HEK293 (cell line): ENCODE measurements around the gene HYLS1.

Source experiments
- CTCF ChIA-PET: fragments of 350-600 bp; formaldehyde crosslinking; extraction: SDS; loops from one replicate; lab custom pipeline; 2021; ENCODE audit warnings: antibody characterized with exemption; lab: Yijun Ruan, JAX
- POLR2A ChIA-PET: fragments of 300-600 bp; formaldehyde crosslinking; extraction: SDS; loops from one replicate; lab custom pipeline; 2020; ENCODE audit warnings: antibody characterized with exemption, inconsistent platforms; lab: Yijun Ruan, JAX
- H3K27ac ChIP-seq: fragments of 200-500 bp; sonication (Bioruptor generic); 2 replicates; pipeline ENCODE4 v1.5.1; 2014; ENCODE audit warnings: low read depth, low read length, control low read depth, inconsistent platforms; ENCODE audit errors: extremely low read depth
- H3K36me3 ChIP-seq, 2 experiments: fragments of 200-500 bp in 1 of 2; sonication (Bioruptor generic) in 1 of 2; 1 replicate in 1 of 2; 2 replicates in 1 of 2; pipeline ENCODE4 v1.5.1; 2014 to 2017; ENCODE audit warnings: inconsistent platforms in 2 of 2, low read length in 2 of 2; ENCODE audit not compliant: control insufficient read depth in 2 of 2, insufficient read depth in 1 of 2
- H3K4me1 ChIP-seq: fragments of 200-500 bp; sonication (Bioruptor generic); 2 replicates; pipeline ENCODE4 v1.5.1; 2014; ENCODE audit warnings: mild to moderate bottlenecking, low read length, inconsistent platforms; ENCODE audit not compliant: control insufficient read depth, insufficient read depth
- H3K4me3 ChIP-seq: 2 replicates; pipeline ENCODE4 v1.5.1; 2011; ENCODE audit warnings: low read depth, mild to moderate bottlenecking, control low read depth, low read length, moderate library complexity
- H3K9me3 ChIP-seq: fragments of 200-500 bp; sonication (Bioruptor generic); 2 replicates; pipeline ENCODE4 v1.5.1; 2014; ENCODE audit warnings: low read depth, low read length, inconsistent platforms; ENCODE audit not compliant: control insufficient read depth, insufficient read depth
- CTCF ChIP-seq: fragments of 450-650 bp; formaldehyde crosslinking; IDR thresholded peaks from 2 replicates; pipeline ENCODE4 v1.5.1; 2016; ENCODE audit warnings: missing biosample characterization, missing genetic modification characterization
- GLI2 ChIP-seq: fragments of 450-650 bp; formaldehyde crosslinking; IDR thresholded peaks from 2 replicates; pipeline ENCODE4; 2017; ENCODE audit warnings: missing biosample characterization, missing genetic modification characterization, low read depth, borderline replicate concordance
- GLI4 ChIP-seq: fragments of 450-650 bp; formaldehyde crosslinking; IDR thresholded peaks from 2 replicates; pipeline ENCODE4 v1.5.1; 2016; ENCODE audit warnings: missing biosample characterization, missing genetic modification characterization
- PBX3 ChIP-seq: sonication (generic); formaldehyde crosslinking; IDR thresholded peaks from 2 replicates; pipeline ENCODE4 v1.8.1; 2022; ENCODE audit warnings: mild to moderate bottlenecking, moderate library complexity, missing genetic modification reagents
- SETDB1 ChIP-seq: IDR thresholded peaks from one replicate; pipeline ENCODE4 v1.6.1; 2017; ENCODE audit warnings: mild to moderate bottlenecking, low read length, moderate library complexity, mixed read lengths; ENCODE audit not compliant: insufficient read length
- ZBTB10 ChIP-seq: fragments of 450-650 bp; formaldehyde crosslinking; IDR thresholded peaks from 2 replicates; pipeline ENCODE4 v1.5.1; 2016; ENCODE audit warnings: missing biosample characterization, missing genetic modification characterization
- ZBTB26 ChIP-seq: fragments of 450-650 bp; formaldehyde crosslinking; optimal IDR thresholded peaks from 2 replicates; pipeline ENCODE3; 2016; ENCODE audit warnings: missing biosample characterization, mild to moderate bottlenecking, missing genetic modification characterization
- ZBTB8A ChIP-seq: fragments of 450-650 bp; formaldehyde crosslinking; IDR thresholded peaks from 2 replicates; pipeline ENCODE4 v1.5.1; 2016; ENCODE audit warnings: missing biosample characterization, missing genetic modification characterization
- ZNF302 ChIP-seq: fragments of 450-650 bp; formaldehyde crosslinking; IDR thresholded peaks from 2 replicates; pipeline ENCODE4 v1.5.1; 2016; ENCODE audit warnings: missing biosample characterization, missing genetic modification characterization, low read depth
- ZNF311 ChIP-seq: fragments of 450-650 bp; formaldehyde crosslinking; IDR thresholded peaks from 2 replicates; pipeline ENCODE4 v1.5.1; 2017; ENCODE audit warnings: missing biosample characterization, missing genetic modification characterization, borderline replicate concordance
- ZNF335 ChIP-seq: fragments of 450-650 bp; formaldehyde crosslinking; conservative IDR thresholded peaks from 2 replicates; pipeline ENCODE4 v1.5.1; 2016; ENCODE audit warnings: missing biosample characterization, missing genetic modification characterization
- ZNF449 ChIP-seq: fragments of 450-650 bp; formaldehyde crosslinking; IDR thresholded peaks from 2 replicates; pipeline ENCODE4 v1.5.1; 2017; ENCODE audit warnings: missing biosample characterization, mild to moderate bottlenecking, missing genetic modification characterization, moderate library complexity
- ZNF610 ChIP-seq: fragments of 450-650 bp; formaldehyde crosslinking; IDR thresholded peaks from 2 replicates; pipeline ENCODE4 v1.5.1; 2016; ENCODE audit warnings: missing biosample characterization, missing genetic modification characterization, borderline replicate concordance
- ZNF621 ChIP-seq: fragments of 450-650 bp; formaldehyde crosslinking; IDR thresholded peaks from 2 replicates; pipeline ENCODE4 v1.5.1; 2017; ENCODE audit warnings: missing biosample characterization, missing genetic modification characterization
- ZNF664 ChIP-seq: fragments of 450-650 bp; formaldehyde crosslinking; IDR thresholded peaks from 2 replicates; pipeline ENCODE4 v1.5.1; 2016; ENCODE audit warnings: missing biosample characterization, missing genetic modification characterization
- ZNF747 ChIP-seq: fragments of 450-650 bp; formaldehyde crosslinking; IDR thresholded peaks from 2 replicates; pipeline ENCODE4 v1.5.1; 2016; ENCODE audit warnings: missing biosample characterization, missing genetic modification characterization
- ZNF791 ChIP-seq: fragments of 450-650 bp; formaldehyde crosslinking; IDR thresholded peaks from 2 replicates; pipeline ENCODE4 v1.5.1; 2016; ENCODE audit warnings: missing biosample characterization, missing genetic modification characterization
- ZNF792 ChIP-seq: fragments of 450-650 bp; formaldehyde crosslinking; IDR thresholded peaks from 2 replicates; pipeline ENCODE4 v1.5.1; 2016; ENCODE audit warnings: missing biosample characterization, missing genetic modification characterization
- ZXDB ChIP-seq: fragments of 450-650 bp; formaldehyde crosslinking; IDR thresholded peaks from 2 replicates; pipeline ENCODE4 v1.5.1; 2016; ENCODE audit warnings: missing biosample characterization, missing genetic modification characterization

HYLS1 gene

GRCh38 chr11:125945797-125946520 is 58.5 kb downstream of the HYLS1 start, which contains the start of gene VSIG10L2:
Gene VSIG10L2, plus strand, starts transcription at chr11:125946044. Its CDS starts 12 bp downstream, at chr11:125946056.
- H3K4me3 ChIP-seq = no peak within 1 kb of the TSS
- TF ChIP-seq ZNF610 (no peak), ZNF449 (tag by site-specific recombination) (peak; percentile 51), ZNF664 (peak; percentile 65)
- ChIA-PET POLR2A (no interaction called here), CTCF (interaction anchor here (0.9 kb wide), 1 partner anchor 39 kb away, joined by 3 read pairs; no protein-coding TSS in a partner anchor)
- H3K27ac ChIP-seq = no peak within 1 kb of the TSS
- no peaks in the 10 kb centered on the region for H3K9me3 ChIP-seq
- H3K36me3 ChIP-seq = no peaks in the 10 kb centered on the region
- no peaks in the 10 kb centered on the region for H3K4me1 ChIP-seq

GRCh38 chr11:125946712-125947418 is 59.4 kb downstream of the HYLS1 start:
- no peak overlapping the region for H3K4me3 ChIP-seq
- no peak for TF ChIP-seq ZNF791 (tag by site-specific recombination)
- no peak for TF ChIP-seq SETDB1
- no peak for TF ChIP-seq ZNF335 (tag by site-specific recombination)
- no peak for TF ChIP-seq ZNF792 (tag by site-specific recombination)
- TF ChIP-seq ZNF664 = no peak
- TF ChIP-seq ZBTB26 = no peak
- TF ChIP-seq ZNF621 = no peak
- TF ChIP-seq CTCF (tag by site-specific recombination) = no peak
- TF ChIP-seq ZNF311 (tag by site-specific recombination) = no peak
- TF ChIP-seq ZNF302 = no peak
- TF ChIP-seq GLI4 = no peak
- TF ChIP-seq ZBTB10 (tag by site-specific recombination) = no peak
- no peak for TF ChIP-seq GLI2 (tag by site-specific recombination)
- no peak for TF ChIP-seq PBX3
- TF ChIP-seq ZXDB (tag by site-specific recombination) = no peak
- TF ChIP-seq ZBTB8A (tag by site-specific recombination) = no peak
- no peak for TF ChIP-seq ZNF747 (tag by site-specific recombination)
- H3K9me3 ChIP-seq = no peaks in the 10 kb centered on the region
- ChIA-PET CTCF (no interaction called here), POLR2A (no interaction called here)
- no peaks in the 10 kb centered on the region for H3K4me1 ChIP-seq
- H3K27ac ChIP-seq = no peak overlapping the region
- H3K36me3 ChIP-seq = no peaks in the 10 kb centered on the region
